Erythroblast (primary cell): ENCODE data around the gene SLC1A4.

Experiments used
- DNase-seq, 2 experiments: peaks; one replicate each; lab custom pipeline; 2025; lab: John Stamatoyannopoulos, UW
- GATA1 ChIP-seq: IDR thresholded peaks from 2 replicates; pipeline ENCODE4 v1.6.1; 2011; ENCODE audit warnings: low read depth, mild to moderate bottlenecking, control low read depth, low read length, moderate library complexity
- POLR2A ChIP-seq: IDR thresholded peaks from 2 replicates; pipeline ENCODE4 v1.6.1; 2011; ENCODE audit warnings: mild to moderate bottlenecking, low read length

Gene SLC1A4

GRCh38 chr2:65067806-65068553 lies 78.8 kb downstream of the SLC1A4 start:
- no peak for DNase-seq
- no peak for TF ChIP-seq POLR2A
- no peak for TF ChIP-seq GATA1

- DNase-seq = no peak
- TF ChIP-seq GATA1 (no peak), POLR2A (no peak)
These were observed 80.2 kb downstream of the SLC1A4 start for GRCh38 chr2:65069439-65069824.

GRCh38 chr2:65070172-65070830 lies 81.1 kb downstream of the SLC1A4 start:
- TF ChIP-seq GATA1 = no peak
- TF ChIP-seq POLR2A = no peak
- DNase-seq = no peak

GRCh38 chr2:65070856-65071255 lies 81.7 kb downstream of the SLC1A4 start:
- DNase-seq = no peak
- no peak for TF ChIP-seq GATA1
- no peak for TF ChIP-seq POLR2A

- DNase-seq = no peak
- no peak for TF ChIP-seq POLR2A
- TF ChIP-seq GATA1 = no peak
These were observed 82.4 kb downstream of the SLC1A4 start for GRCh38 chr2:65071499-65072180.

GRCh38 chr2:65072181-65072970 lies 83.2 kb downstream of the SLC1A4 start:
- DNase-seq = no peak
- TF ChIP-seq POLR2A (no peak), GATA1 (no peak)
